Hematopoietic multipotent progenitor cell treated with erythropoietin and hydrocortisone succinate and interleukin-3 and kit ligand, for 4 days (in vitro differentiated cells): ENCODE data around the gene HPRT1.
A peak's percentile ranks its signal among the peaks of the same experiment; 100 is the strongest.

Source experiments
- DNase-seq: peaks from one replicate; pipeline ENCODE4 v3.0.0-alpha.2; 2015

Gene HPRT1

DNA sequence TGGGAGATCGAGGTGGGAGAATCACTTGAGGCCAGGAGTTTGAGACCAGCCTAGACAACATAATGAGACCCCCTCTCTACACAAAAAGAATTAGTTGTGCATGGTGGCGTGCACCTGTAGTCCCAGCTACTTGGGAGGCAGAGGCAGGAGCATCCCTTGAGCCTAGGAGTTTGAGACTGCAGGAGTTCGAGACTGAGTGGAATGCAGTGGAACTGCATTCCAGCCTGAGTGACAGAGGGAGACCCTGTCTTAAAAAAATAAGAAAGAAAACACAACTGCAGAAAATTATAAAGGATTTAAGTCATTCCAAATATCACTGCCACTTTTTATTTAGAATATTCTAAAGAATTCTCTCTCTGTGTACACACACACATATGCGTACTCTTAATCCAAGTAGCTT is 18.4 kb downstream of the HPRT1 start:
- DNase-seq, result no peak

DNA sequence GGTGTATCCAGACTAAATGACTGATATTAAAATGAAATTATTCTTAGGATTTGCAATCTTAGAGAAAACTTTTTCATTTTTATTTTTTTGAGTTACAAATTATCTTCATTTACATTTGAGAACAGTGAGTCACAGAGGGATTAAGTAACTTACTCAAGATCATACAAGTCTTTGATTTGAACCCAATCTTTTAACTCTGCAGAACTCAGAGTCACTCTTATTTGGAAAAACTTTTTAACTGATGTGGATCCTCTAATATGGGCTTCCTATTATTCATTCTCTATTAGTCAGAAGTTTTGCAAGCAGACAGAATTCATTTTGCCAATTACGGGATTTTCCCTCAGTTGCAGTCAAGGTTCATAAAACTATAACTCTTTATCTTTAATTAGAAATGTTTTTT is 20.1 kb downstream of the HPRT1 start:
- no peak for DNase-seq

GRCh38 chrX:134481339-134481738 is 21.4 kb downstream of the HPRT1 start:
- no peak for DNase-seq

GRCh38 chrX:134482371-134482770 is 22.4 kb downstream of the HPRT1 start:
- peak; percentile 50 for DNase-seq

GRCh38 chrX:134484039-134484438 is 24.1 kb downstream of the HPRT1 start:
- DNase-seq, result peak; percentile 66

GRCh38 chrX:134501941-134502340 is 42.0 kb downstream of the HPRT1 start:
- no peak for DNase-seq

DNA sequence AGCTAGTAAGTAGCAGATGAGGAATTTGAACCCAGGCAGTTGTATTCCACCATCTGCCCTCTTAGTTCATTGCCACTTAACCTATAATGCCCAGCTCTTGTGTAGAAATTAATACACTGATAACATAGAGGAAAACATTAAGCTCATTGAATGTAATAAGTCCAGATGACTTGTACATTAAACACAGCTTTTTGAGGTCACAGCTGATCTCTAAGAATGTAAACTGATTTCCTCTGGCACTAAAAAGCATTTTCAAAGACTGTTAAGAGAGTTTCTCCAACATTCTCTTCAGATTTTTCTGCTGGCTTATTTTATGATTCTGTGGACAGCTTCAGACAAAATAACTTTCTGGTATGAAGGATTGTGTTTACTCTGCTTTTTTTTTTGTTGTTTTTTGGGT is 42.7 kb downstream of the HPRT1 start:
- DNase-seq, result no peak

GRCh38 chrX:134512566-134512965 is 52.6 kb downstream of the HPRT1 start:
- DNase-seq, result no peak

GRCh38 chrX:134513091-134513490 is 53.1 kb downstream of the HPRT1 start:
- no peak for DNase-seq

GRCh38 chrX:134520860-134521390 is 61.0 kb downstream of the HPRT1 start:
- DNase-seq, result peak; percentile 79

GRCh38 chrX:134524181-134524580 is 64.2 kb downstream of the HPRT1 start:
- DNase-seq, result no peak

DNA sequence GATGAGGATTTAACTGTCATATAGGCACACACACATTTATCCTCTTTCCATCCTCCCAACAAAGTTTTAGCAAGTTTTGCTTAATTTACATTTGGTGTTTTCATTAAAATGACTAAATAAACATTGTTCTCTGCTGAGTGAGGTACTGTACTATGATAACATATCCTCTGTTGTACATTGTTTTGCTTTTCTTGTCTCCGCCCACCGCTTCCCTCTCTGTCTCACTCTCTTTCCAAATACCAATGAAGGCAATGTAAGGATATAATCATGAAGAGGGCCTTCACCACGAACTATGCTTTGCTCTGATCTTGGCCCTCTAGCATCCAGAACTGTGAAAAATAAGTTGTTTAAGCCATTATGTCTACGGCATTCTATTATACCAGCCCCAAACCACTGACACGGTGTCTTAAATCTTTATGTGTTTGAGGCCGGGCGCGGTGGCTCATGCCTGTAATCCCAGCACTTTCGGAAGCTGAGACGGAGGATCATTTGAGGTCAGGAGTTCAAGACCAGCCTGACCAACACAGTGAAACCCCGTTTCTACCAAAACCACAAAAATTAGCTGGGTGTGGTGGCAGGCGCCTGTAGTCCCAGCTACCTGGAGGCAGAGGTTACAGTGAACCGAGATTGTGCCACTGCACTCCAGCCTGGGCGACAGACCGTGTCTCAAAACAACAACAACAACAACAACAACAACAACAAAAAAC is 65.3 kb downstream of the HPRT1 start:
- no peak for DNase-seq

DNA sequence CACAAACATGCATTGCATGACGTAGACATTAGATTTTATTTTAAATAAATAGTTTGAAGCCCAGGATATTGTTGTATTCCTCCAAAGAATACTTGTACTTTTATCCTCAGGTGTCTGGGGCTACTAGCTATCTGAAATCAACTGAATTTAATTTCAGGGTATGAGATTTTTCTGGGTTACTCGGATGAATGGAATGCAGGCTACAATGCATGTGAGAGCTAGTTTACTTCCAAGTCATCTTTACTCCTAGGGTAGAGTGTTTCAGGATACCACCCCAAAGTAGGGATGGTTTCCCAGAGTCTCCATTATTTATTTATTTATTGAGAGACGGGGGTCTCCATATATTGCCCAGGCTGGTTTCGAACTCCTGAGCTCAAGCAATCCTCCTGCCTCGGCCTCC is 66.4 kb downstream of the HPRT1 start:
- no peak for DNase-seq

DNA sequence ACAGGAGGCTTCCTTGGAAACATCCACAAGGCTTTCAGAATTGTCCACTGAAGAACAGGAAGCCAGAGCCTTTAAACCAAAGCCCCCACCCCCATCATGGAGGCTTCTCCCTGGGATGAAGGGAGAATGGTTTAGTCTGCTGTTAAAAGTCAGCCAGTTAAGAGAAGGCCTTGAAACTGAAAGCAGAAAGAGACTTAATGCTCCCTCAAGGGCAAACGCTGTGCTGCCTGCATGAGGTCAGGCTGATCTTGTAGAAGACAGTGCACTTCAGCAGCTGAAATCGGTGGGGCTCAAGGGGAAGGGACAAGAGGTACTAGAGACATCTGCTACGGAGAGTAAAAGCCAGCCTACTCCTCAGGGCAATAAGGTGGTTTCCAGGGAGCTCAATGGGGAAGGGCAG is 69.0 kb downstream of the HPRT1 start:
- DNase-seq, result no peak

- no peak for DNase-seq
Observed at GRCh38 chrX:134529481-134529880, 69.5 kb downstream of the HPRT1 start.

- DNase-seq, result no peak
Observed at GRCh38 chrX:134530845-134531244, 70.9 kb downstream of the HPRT1 start.

- DNase-seq, result no peak
Observed at GRCh38 chrX:134533352-134533751, 73.4 kb downstream of the HPRT1 start.

DNA sequence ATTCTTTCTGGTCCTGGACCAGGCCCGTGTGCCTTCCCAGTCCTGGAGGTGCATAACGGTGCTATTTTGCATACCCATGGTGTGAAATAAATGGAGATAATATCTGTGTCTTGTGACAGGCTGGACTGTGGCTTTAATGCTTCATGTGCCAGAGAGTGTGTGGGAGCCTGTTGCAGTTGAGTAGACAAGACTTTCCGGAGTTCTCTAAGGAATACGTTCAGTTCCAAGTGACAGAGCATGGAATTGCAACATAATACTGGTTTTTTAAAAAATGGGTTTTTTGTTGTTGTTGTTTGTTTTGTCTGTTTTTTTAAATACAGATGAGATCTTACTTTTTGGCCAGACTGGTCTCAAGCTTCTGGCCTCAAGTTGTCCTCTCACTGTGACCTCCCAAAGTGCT is 74.0 kb downstream of the HPRT1 start:
- DNase-seq, result no peak

DNA sequence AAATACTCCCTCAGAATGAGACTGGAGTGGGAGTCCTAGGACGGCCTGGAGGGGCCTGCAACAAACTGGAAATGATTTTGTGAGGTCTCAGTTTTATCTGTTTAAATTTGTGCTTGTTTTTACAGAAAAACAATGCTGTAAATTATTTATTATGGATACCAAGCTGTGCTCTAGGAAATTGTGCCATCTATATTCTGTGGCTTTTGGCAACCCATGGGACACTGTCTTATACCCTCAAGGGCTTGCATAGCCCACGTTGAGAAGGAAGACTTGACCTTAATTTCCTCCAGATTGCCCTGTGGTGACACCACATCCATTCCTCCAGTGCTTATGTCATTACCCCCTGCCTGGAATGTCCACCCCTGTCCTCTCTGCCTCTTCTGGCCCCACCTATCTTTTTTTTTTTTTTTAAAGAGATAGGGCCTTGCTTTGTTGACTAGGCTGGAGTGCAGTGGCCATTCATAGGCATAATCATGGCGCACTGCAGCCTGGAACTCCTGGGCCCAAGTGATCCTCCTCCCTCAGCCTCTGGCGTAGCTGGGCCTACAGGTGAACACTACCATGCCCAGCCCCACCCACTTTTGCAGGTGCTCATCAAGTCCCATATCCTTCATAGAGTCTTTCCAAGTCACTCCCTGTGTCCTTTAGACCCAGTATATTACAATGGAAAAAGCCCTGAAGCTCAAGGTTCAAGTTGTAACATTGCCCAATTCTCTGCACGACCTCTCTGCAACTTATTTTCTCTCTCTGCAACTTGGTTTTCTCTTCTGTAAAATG is 77.4 kb downstream of the HPRT1 start:
- DNase-seq, result no peak

- DNase-seq, result no peak
Observed at GRCh38 chrX:134538316-134538715, 78.4 kb downstream of the HPRT1 start.

DNA sequence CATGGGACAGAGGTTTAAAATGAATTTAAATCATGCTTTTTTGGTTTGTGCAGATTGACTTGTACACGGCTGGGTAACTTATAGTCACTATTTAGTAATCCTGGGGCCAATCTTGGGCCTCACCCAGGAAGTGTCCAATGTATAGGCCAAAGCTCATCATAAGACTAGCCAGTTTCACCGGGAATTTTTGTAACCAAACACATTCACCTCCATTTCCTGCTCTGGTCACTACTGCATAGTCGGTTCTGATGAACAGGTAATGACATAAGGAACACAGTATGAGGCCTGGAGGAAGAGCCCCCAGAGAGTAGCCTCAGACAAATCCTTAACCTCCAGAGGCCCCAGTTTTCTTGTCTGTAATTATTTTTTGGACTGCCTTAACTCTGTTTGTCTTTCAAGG is 81.9 kb downstream of the HPRT1 start:
- no peak for DNase-seq

GRCh38 chrX:134542485-134542884 is 82.5 kb downstream of the HPRT1 start:
- peak; percentile 61 for DNase-seq

DNA sequence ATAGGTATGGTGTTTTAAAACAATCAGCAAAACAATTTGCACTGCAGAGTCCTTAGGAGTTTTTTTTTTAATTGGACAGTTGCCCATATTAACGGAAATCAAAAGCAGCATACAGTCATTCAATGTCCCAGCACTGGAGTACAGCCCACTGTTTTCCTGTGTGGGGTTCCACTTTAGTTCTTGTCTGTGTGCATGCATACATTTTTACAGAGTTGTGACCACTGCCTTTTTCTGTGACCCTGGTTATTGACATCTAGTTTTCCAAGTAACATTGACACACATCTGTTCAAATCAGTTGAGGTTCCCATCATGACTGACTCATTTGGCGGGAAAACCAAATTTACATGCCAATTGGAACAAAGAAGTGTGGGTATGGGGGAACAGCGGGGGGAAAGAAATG is 83.3 kb downstream of the HPRT1 start:
- no peak for DNase-seq

GRCh38 chrX:134544135-134544512 is 84.2 kb downstream of the HPRT1 start:
- DNase-seq, result no peak
